ENCODE measurements around the gene PLK5.
"Not testable (repeated sequence)": the region's sequence is repeated elsewhere in the genome, so short reads cannot be mapped to it uniquely, and the experiment has no call there.

PLK5 gene

GRCh38 chr19:1525343-1525742, 1.5 kb downstream of the PLK5 start:
- TF ChIP-seq, protein P1, sequence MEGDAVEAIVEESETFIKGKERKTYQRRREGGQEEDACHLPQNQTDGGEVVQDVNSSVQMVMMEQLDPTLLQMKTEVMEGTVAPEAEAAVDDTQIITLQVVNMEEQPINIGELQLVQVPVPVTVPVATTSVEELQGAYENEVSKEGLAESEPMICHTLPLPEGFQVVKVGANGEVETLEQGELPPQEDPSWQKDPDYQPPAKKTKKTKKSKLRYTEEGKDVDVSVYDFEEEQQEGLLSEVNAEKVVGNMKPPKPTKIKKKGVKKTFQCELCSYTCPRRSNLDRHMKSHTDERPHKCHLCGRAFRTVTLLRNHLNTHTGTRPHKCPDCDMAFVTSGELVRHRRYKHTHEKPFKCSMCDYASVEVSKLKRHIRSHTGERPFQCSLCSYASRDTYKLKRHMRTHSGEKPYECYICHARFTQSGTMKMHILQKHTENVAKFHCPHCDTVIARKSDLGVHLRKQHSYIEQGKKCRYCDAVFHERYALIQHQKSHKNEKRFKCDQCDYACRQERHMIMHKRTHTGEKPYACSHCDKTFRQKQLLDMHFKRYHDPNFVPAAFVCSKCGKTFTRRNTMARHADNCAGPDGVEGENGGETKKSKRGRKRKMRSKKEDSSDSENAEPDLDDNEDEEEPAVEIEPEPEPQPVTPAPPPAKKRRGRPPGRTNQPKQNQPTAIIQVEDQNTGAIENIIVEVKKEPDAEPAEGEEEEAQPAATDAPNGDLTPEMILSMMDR (IDR thresholded peaks at IDR 0.05; ENCODE audit: low read depth, low read length): no peak
- no peak overlapping the region for H3K4me3 ChIP-seq (ENCODE audit: low read depth, low read length)

DNA sequence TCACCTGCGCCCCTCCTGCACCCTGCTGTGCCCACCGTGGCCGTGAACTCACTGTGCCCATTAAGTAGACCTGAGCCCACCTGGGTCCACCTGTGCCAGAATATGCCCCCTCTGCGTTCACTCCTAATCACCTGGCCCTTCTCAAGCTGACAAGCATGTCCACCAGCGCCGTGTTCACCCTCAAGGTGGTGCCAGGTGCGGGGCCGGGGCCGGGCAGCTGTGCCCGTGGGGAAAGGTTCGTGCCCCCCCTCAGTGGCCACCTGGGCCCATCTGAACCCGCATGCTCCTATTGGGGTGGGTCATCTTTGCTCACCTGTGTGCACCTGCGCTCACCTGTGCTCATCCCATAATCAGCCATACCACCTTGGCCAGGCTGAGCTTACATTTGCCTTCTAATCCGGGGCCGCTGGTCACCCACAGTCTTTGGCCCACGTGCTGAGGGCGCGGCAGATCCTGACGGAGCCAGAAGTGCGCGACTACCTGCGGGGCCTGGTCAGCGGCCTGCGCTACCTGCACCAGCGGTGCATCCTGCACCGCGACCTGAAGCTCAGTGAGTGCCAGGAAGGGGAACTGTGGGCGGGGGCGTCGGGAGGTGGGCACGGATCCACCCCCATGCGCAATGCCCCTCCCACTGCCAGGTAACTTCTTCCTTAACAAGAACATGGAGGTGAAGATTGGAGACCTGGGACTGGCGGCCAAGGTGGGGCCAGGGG, 2.3 kb downstream of the PLK5 start:
- TF ChIP-seq, protein P1 (IDR thresholded peaks at IDR 0.05; ENCODE audit: low read depth, low read length): no peak
- H3K4me3 ChIP-seq (ENCODE audit: low read depth, low read length): no peak overlapping the region

DNA sequence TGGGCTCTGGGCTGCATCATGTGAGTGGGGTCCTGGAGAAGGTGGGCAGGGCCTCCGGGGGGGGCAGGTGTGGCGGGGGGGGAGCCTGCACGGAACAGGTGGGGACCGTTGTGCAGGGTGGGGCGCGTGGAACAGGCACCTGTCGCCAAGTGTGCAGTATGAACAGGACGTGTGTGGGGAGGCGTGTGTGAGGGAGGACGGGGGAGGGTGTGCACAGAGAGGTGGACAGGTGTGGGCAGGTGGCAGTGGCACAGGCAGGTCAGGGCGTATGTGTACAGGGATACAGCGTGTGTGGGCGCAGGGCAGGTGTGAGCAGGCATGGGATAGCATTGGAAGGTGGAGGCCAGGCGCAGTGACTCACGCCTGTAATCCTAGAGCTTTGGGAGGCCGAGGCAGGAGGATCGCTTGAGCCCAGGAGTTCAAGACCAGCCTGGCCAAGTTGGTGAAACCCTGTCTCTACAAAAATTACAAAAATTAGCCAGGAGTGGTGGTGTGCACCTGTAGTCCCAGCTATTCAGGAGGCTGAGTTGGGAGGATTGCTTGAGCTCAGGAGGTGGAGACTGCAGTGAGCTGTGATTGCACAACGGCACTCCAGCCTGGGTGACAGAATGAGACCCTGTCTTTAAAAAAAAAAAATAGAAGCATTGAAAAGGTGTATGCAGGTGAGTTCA, 3.2 kb downstream of the PLK5 start:
- TF ChIP-seq, protein P1 (IDR thresholded peaks at IDR 0.05; ENCODE audit: low read depth, low read length): no peak
- no peak overlapping the region for H3K4me3 ChIP-seq (ENCODE audit: low read depth, low read length)

GRCh38 chr19:1527650-1528309, 3.9 kb downstream of the PLK5 start:
- TF ChIP-seq, protein P1 (IDR thresholded peaks at IDR 0.05; ENCODE audit: low read depth, low read length): no peak
- H3K4me3 ChIP-seq (ENCODE audit: low read depth, low read length): no peak overlapping the region

- TF ChIP-seq, protein P1 (IDR thresholded peaks at IDR 0.05; ENCODE audit: low read depth, low read length): no peak
- no peak overlapping the region for H3K4me3 ChIP-seq (ENCODE audit: low read depth, low read length)
These were observed 4.9 kb downstream of the PLK5 start for GRCh38 chr19:1528596-1529429.

DNA sequence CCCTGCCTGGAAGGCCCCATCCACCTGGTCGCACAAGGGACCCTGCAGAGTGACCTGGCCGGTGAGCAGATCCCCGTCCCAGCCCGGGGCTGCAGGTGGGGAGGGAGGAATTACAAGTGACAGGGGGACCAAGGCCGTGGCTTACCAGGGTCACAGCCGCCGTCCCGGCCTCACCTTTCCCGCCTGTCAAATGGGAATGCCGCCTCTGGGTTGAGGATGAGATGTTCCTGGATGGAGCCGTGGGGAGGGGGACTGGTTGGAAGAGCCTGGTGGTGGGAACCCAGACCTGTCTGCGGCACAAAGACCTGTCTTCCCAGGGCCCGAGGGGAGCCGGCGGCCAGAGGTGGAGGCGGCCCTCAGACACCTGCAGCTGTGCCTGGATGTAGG, 5.5 kb downstream of the PLK5 start:
- TF ChIP-seq, protein P1 (IDR thresholded peaks at IDR 0.05; ENCODE audit: low read depth, low read length): no peak
- H3K4me3 ChIP-seq (ENCODE audit: low read depth, low read length): no peak overlapping the region

GRCh38 chr19:1530856-1531255, 7.0 kb downstream of the PLK5 start:
- H3K4me3 ChIP-seq (ENCODE audit: low read depth, low read length): not testable (repeated sequence)
